Vagina (tissue), 2 donors: ENCODE measurements around the gene ELN. TPM values are rescaled to one million over a fixed set of nuclear protein-coding genes. Genes with fewer than 3 reads are reported as not detected.

Experiments used
- DNase-seq, 2 donors: peaks; one replicate each; pipeline ENCODE4 v3.0.0-alpha.2; 2017; ENCODE audit errors: extremely low spot score in 2 of 2
- H3K27ac ChIP-seq: fragments of 200-600 bp; sonication (generic); one replicate; pipeline ENCODE4 v1.5.1; 2019
- H3K27me3 ChIP-seq: fragments of 200-600 bp; sonication (generic); one replicate; pipeline ENCODE4 v1.5.1; 2019
- H3K36me3 ChIP-seq, 2 donors: fragments of 200-600 bp; sonication (generic); one replicate each; pipeline ENCODE4 v1.5.1; 2017 to 2019
- H3K4me1 ChIP-seq: fragments of 200-600 bp; sonication (generic); one replicate; pipeline ENCODE4 v1.5.1; 2019
- H3K4me3 ChIP-seq, 2 donors: fragments of 200-600 bp; sonication (generic); 1 replicate in 1 of 2; 2 replicates in 1 of 2; pipeline ENCODE4 v1.5.1; 2016 to 2019
- H3K9me3 ChIP-seq: fragments of 200-600 bp; sonication (generic); one replicate; pipeline ENCODE4 v1.5.1; 2019
- POLR2A ChIP-seq, 2 donors: fragments of 450-650 bp; IDR thresholded peaks; one replicate each; pipeline ENCODE4 v1.6.1; 2017; ENCODE audit warnings: antibody characterized with exemption in 2 of 2, mild to moderate bottlenecking in 2 of 2, moderate library complexity in 2 of 2
- POLR2AphosphoS5 ChIP-seq, 2 donors: sonication (generic); formaldehyde crosslinking; IDR thresholded peaks; one replicate each; pipeline ENCODE4 v1.9.0; 2017; ENCODE audit warnings: antibody characterized with exemption in 2 of 2, mild to moderate bottlenecking in 2 of 2, low read depth in 1 of 2; ENCODE audit not compliant: insufficient read depth in 1 of 2
- intact Hi-C: fragments of 100-400 bp; cut with DNase I; formaldehyde crosslinking; loops from one replicate; pipeline ENCODE4 v1.15.1; 2023
- total RNA-seq: library from RNA; depleted of rRNA; stranded (reverse); fragments of >200 nt; gene quantifications from one replicate; pipeline ENCODE4 v1.2.3, GENCODE V29; 2016
- TF ChIP-seq, protein P1 (sequence below), 3 experiments: fragments of 450-650 bp in 2 of 3; fragments of 200-600 bp in 1 of 3; sonication (generic) in 1 of 3; IDR thresholded peaks; one replicate each; pipeline ENCODE4 v1.5.1; 2017 to 2019; ENCODE audit warnings: antibody characterized with exemption in 3 of 3, mild to moderate bottlenecking in 2 of 3, moderate library complexity in 2 of 3

Gene ELN
- total RNA-seq, 1 donor from 2014 or later, result 38.3 TPM

DNA sequence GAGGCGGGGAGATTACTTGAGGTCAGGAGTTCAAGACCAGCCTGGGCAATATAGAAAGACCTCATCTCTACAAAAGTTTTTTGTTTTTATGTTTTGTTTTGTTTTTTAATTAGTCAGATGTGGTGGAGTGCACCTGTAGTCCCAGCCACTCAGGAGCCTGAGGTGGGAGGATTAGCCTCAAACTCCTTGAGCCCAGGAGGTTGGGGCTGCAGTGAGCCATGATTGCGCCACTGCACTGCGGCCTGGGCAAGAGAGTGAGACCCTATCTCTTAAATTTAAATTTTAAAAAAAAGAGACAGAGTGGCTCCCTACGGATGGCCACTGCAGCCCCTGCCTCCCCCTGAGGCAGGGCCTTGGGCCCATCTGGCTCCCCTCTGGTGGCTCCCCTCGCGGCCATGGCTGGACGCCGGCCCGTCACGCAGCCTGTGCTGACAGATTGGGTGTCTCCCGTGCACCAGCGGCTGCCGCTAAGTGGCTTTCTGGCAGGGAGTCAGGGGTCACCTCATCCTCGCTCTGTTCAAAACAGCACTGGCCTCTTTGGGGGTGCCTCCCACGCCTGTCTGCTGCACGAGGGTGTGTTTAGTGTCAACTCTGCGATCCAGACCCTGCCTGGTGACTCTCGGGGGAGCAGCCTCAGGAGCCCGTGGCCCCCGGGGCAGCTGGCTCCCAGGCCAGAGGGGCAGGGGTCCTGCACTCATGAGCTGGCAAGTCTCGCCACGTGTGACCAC lies 44.4 kb upstream of the ELN start:
- Histone ChIP-seq H3K4me3 (no peak overlapping the region), H3K27ac (peak overlapping the region; percentile 8), H3K9me3 (no peaks in the 10 kb centered on the region), H3K36me3 (no peaks in the 10 kb centered on the region), H3K27me3 (no peaks in the 10 kb centered on the region), H3K4me1 (peaks cover 31% of the 10 kb centered on the region)
- DNase-seq, result no peak
- TF ChIP-seq POLR2AphosphoS5 (IDR thresholded peaks at IDR 0.05; ENCODE audit: insufficient read depth in 1 of 2, low read depth in 1 of 2) (peak; percentile 15 to 81), POLR2A (IDR thresholded peaks at IDR 0.05) (no peak)
- intact Hi-C loops, result no loop called here

DNA sequence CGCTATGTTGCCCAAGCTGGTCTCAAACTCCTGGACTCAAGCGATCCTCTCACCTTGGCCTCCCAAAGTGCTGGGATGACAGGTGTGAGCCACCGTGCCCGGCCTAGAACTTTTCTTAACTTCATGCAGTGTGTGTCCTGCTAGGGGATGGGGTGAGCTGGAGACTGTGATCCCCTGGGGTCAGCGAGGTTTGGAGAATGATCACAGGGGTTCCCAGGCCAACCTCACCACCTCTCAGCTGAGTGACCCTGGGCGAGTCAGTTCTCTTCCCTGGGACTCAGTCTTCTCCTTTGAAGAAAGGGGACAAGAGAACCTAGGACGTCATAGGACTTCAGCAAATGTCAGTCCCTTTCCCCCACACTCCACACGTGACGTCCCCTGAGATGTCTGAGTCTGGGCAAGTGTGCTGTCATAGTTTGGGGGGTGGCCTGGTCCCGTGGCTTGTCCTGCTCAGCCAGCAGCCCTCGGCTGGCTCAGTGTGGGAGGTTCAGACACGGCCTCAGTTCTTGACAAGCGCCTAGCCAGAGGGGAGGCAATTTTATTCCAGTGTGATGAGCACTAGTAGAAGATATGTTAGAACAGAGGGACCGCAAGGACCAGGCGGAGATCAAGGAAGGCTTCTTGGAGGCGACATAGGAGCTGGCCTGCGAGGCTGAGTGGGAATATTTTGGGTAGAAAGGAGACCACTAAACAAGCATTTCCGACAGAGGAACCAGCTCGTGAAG lies 43.3 kb upstream of the ELN start:
- no peak for DNase-seq
- intact Hi-C loops, result no loop called here
- Histone ChIP-seq H3K4me1 (peaks cover 21% of the 10 kb centered on the region), H3K4me3 (no peak overlapping the region), H3K27ac (peak overlapping the region; percentile 63), H3K27me3 (no peaks in the 10 kb centered on the region), H3K9me3 (no peaks in the 10 kb centered on the region), H3K36me3 (no peaks in the 10 kb centered on the region)
- TF ChIP-seq POLR2A (IDR thresholded peaks at IDR 0.05), result no peak
- TF ChIP-seq, protein P1, sequence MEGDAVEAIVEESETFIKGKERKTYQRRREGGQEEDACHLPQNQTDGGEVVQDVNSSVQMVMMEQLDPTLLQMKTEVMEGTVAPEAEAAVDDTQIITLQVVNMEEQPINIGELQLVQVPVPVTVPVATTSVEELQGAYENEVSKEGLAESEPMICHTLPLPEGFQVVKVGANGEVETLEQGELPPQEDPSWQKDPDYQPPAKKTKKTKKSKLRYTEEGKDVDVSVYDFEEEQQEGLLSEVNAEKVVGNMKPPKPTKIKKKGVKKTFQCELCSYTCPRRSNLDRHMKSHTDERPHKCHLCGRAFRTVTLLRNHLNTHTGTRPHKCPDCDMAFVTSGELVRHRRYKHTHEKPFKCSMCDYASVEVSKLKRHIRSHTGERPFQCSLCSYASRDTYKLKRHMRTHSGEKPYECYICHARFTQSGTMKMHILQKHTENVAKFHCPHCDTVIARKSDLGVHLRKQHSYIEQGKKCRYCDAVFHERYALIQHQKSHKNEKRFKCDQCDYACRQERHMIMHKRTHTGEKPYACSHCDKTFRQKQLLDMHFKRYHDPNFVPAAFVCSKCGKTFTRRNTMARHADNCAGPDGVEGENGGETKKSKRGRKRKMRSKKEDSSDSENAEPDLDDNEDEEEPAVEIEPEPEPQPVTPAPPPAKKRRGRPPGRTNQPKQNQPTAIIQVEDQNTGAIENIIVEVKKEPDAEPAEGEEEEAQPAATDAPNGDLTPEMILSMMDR (IDR thresholded peaks at IDR 0.05), result no peak

DNA sequence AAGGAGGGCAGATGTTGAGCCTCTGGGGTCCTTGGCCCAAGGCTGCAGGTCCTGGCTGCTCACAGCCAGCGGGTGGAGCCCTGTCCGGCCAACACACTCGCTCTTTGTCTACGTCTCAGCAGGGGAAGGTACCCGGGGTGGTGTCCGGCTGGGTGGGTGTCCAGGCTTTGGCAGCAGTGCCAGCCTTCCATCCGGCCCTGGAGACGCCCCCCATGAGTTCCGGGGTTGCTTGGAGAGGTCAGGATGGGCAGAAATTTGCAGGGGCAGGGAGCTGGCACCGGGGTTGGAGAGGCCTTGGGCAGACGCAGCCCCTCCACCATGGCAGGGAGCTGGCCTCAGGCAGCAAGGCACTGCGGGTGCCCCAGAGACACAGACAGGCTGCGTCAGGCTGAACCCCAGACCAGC lies 42.2 kb upstream of the ELN start:
- Histone ChIP-seq H3K4me1 (peaks cover 21% of the 10 kb centered on the region), H3K9me3 (no peaks in the 10 kb centered on the region), H3K4me3 (no peak overlapping the region), H3K27me3 (no peaks in the 10 kb centered on the region), H3K27ac (peak overlapping the region; percentile 63), H3K36me3 (no peaks in the 10 kb centered on the region)
- no peak for DNase-seq
- no peak for TF ChIP-seq POLR2AphosphoS5 (IDR thresholded peaks at IDR 0.05; ENCODE audit: insufficient read depth in 1 of 2, low read depth in 1 of 2)
- TF ChIP-seq POLR2A (IDR thresholded peaks at IDR 0.05), result no peak
- TF ChIP-seq, protein P1 (IDR thresholded peaks at IDR 0.05), result no peak
- intact Hi-C loops, result no loop called here

DNA sequence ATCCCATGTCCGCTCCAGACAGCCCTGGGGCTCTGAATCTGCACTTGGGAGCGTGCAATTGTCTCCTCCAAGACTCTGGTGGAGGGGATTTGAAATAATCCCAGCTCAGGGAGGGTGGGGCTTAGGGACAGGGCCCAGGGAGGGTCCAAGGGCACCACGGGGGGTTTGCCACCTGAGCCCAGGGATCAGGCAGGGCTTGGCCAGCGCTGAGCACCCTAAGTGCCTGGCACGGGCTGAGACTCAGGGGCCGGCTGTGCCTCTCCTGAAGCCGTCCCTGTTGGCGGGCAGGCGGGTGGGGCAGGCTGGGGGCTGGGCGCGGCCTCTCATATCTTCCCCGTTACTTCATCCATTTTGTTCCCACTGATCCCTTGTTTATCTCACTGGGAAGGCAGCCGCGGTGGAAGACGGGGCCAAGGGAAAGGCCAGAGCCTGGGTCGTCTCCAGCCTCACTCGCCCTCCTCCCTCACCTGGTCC lies 41.8 kb upstream of the ELN start:
- Histone ChIP-seq H3K27me3 (no peaks in the 10 kb centered on the region), H3K4me1 (peaks cover 21% of the 10 kb centered on the region), H3K9me3 (no peaks in the 10 kb centered on the region), H3K4me3 (no peak overlapping the region), H3K36me3 (no peaks in the 10 kb centered on the region), H3K27ac (peak overlapping the region; percentile 63)
- no peak for TF ChIP-seq POLR2AphosphoS5 (IDR thresholded peaks at IDR 0.05; ENCODE audit: insufficient read depth in 1 of 2, low read depth in 1 of 2)
- no peak for TF ChIP-seq POLR2A (IDR thresholded peaks at IDR 0.05)
- TF ChIP-seq, protein P1 (IDR thresholded peaks at IDR 0.05), result no peak
- no peak for DNase-seq
- intact Hi-C loops, result no loop called here

DNA sequence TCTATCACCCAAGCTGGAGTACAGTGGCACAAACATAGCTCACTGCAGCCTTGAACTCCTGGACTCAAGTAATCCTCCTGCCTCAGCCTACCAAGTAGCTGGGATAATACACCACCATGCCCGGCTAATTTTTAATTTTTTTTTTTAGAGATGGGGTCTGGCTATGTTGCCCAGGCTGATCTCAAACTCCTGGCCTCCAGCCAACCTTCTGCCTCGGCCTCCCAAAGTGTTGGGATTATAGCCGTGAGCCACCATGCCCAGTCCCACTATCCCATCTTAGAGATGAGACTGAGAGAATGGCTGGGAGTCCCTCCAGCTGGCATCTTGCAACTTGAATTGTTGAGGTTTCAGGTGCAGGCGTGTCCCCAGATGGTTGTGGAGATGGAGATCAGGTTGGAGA lies 40.7 kb upstream of the ELN start:
- Histone ChIP-seq H3K27me3 (no peaks in the 10 kb centered on the region), H3K9me3 (no peaks in the 10 kb centered on the region), H3K4me3 (no peak overlapping the region), H3K4me1 (peaks cover 28% of the 10 kb centered on the region), H3K36me3 (no peaks in the 10 kb centered on the region), H3K27ac (no peak overlapping the region)
- TF ChIP-seq POLR2A (IDR thresholded peaks at IDR 0.05) (no peak), POLR2AphosphoS5 (IDR thresholded peaks at IDR 0.05; ENCODE audit: insufficient read depth in 1 of 2, low read depth in 1 of 2) (no peak)
- TF ChIP-seq, protein P1 (IDR thresholded peaks at IDR 0.05), result no peak
- DNase-seq, result no peak
- intact Hi-C loops, result no loop called here
